Posterior cingulate gyrus (tissue), 11 donors: ENCODE data around the gene IDI2.
"Not testable (repeated sequence)": the region's sequence is repeated elsewhere in the genome, so short reads cannot be mapped to it uniquely, and the experiment has no call there.

Experiments used
- DNase-seq, 10 donors: peaks; one replicate each; pipeline versions ENCODE4 v3.0.0 to v3.0.0-alpha.2; 2020 to 2021; ENCODE audit warnings: mixed read lengths in 3 of 10
- intact Hi-C: fragments of 100-400 bp; cut with DNase I; formaldehyde crosslinking; loops from one replicate; pipeline ENCODE4 v1.15.1; 2023

Gene IDI2

DNA sequence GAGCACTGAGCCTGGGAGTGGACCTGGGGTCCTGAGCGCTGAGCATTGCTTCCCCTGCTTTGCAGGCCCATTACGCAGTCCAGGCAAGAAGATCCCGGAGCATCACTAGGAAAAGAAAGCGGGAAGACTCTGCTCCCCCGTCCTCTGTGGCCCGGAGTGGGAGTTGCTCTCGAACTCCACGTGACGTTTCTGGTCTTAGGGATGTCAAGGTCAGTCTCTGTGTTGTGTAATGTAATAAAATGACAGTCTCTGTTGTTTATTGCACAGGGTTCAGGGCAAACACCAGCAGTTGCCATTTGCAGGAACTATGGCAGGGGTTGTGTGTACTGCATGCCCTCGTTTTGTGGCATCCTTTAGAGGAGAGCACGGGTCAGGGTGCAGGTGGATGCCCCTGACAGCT lies 10.0 kb downstream of the IDI2 start:
- no peak for DNase-seq
- intact Hi-C loops, result no loop called here

DNA sequence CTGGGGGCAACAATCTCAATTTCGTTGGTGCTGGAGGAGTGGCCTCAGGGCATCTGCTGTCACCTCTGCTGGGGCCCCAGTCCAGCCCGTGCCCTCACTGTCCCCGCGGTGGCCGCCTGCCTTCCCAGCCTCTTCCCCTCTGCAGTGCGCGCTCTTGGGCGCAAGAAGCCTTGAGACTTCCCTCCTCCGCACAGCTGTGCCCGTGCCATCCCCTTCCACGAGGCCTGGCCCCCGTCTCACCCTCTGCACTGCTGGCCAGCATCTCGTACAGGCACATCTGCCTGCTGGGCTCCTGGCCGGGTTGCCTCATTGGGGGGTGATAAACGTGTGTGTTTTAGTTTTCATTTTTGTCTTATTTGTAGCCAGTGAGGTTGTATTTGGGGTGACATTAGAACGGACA lies 14.0 kb downstream of the IDI2 start:
- intact Hi-C loops, result no loop called here
- DNase-seq, result no peak

DNA sequence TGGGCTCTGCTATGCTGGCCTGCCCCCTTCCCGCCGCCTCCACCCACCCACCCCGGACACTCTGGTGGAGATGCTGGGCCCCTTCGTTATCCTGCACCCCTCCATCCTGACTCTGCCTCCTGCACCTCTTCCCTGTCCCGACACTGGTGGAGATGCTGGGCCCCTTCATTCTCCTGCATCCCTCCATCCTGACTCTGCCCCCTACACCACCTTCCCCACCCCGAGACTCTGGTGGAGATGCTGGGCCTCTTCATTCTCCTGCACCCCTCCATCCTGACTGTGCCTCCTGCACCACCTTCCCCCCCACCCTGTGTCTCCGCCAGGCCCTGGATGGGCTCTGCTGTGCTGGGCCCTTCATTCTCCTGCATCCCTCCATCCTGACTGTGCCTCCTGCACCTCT lies 15.0 kb downstream of the IDI2 start:
- intact Hi-C loops, result no loop called here
- no peak for DNase-seq

DNA sequence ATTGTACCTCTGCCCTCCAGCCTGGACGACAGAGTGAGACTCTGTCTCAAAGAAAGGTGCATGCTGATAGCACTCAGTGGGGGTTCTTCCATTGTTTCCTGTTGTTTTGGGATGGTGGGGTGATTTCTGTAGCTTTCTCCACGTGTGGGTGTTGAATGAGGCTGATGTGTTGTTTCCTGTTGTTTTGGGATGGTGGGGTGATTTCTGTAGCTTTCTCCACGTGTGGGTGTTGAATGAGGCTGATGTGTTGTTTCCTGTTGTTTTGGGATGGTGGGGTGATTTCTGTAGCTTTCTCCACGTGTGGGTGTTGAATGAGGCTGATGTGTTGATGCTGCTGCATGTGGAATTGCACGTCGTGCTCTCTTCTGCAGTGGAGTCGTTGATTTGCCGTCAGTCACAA lies 15.7 kb downstream of the IDI2 start:
- intact Hi-C loops, DNase-seq: not testable (repeated sequence)

DNA sequence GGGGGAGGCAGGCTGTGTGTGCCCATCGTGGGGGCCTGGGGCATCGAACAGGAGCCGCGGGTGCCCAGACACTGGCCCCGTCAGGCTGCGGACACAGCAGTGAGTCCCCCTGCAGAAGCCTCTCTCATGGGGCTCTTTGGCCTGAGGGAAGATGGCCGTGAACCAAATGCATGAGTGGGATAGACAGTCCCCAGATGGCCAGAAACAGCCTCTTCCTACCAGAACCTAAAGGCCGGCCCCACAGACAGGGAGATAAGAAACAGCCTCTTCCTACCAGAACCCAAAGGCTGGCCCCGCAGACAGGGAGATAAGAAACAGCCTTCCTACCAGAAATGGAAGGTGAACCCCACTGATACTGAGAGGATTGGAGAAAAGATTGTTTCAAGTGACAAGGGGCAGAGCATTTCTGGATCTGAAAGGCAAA lies 16.6 kb downstream of the IDI2 start:
- peak in 1 of 10 donors; percentile 77 for DNase-seq

DNA sequence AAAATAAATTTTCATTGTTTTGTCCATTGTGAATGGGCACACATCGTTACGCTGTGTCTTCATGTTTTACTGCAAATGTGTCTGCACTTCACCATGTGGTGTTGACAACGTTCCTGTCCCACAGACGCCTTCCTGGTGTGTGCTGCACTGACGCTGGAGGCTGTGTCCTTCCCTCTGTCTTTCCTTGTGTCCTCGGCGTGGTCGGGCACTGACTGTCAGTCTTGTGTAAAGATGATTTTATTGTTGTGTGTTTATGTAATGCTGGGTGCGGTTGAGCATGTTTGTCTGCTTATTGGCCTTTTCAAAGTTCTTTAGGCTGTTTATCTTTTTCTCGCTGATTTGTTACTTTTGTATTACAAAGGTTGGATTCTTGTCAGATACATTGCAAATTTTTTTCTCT lies 18.1 kb downstream of the IDI2 start:
- intact Hi-C loops, result no loop called here
- DNase-seq, result no peak

More for the DNA sequence above, 16.6 kb downstream of the IDI2 start:
- intact Hi-C loops, result no loop called here

DNA sequence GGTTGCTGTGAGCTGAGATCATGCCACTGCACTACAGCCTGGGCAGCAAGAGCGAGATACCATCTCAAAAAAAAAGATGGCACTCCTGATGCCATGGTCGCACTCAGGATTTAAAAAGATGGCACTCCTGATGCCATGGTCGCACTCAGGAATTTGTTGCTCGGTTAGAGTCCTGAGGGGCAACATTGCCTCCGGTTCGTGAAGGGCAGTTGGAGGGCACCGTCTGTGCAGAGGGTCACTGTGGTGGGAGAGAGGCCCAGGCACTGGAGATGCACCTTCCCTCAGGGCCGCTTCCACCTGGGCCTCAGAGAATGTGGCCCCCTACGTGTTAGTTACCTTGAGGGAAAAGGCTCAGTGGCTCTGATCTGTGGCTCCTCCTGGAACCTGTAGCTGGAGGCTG lies 19.1 kb downstream of the IDI2 start:
- intact Hi-C loops, result no loop called here

DNA sequence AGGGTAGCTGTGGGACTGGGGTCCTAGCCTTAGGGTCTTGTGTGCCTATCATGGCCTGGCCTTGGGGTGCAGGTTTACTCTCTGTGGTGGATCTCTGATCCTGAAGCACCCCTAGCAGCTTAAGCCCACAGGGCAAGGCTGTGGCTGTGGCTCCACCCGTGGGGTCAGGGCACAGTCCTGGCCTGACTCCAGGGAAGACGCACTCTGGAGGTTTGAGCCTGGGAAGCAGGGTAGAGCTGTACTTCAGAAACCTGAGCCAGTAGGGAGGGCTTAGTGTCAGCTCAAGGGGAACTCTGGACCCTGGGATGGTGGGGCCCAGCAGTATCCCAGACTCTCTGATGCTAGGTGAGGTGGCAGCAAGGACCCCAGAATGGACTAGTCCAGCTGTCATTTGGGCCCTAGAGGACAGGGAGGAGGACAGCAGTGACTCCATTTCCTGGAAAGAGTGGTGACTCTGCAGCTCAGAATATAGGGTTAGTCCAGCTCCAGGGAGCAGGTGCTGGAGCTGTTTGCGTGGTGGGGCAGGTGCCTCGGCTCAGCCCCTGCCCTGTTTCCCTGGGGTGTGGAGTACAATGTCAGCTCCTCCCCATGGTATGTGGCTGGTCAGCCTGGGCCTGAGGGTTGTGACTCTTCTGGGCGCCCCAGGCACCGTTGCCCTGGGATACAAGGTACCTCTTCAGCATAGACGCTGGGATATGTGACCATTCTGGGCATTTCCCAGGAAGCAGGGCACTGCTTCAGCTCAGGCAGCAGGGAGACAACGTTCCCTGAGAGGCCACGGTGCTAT lies 21.6 kb downstream of the IDI2 start:
- intact Hi-C loops, result no loop called here
- peak in 1 of 10 donors; percentile 49 for DNase-seq

More for the DNA sequence above, 19.1 kb downstream of the IDI2 start:
- DNase-seq, result no peak

DNA sequence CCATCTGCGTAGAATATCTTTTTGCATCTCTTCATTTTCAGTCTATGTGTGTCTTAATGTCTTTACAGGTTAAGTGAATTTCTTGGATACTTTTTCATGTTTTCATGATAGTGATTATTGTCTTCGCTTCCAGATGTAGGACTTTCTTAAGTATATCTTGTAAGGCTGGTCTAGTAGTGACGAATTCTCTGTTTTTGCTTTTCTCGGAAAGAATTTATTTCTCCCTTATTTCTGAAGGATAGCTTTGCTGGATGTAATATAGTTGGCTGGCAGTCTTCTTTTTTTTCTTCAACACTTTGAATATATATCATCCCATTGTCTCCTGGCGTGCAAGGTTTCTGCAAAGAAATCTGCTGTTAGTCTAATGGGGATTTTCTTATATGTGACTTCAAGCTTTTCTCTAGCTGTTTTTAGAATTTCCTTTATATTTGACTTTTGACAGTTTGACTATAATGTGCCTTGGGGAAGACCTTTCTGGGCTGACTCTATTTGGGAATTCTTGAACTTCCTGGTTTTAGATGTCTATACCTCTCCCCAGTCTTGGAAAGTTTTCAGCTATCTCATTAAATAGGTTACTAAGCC lies 23.1 kb downstream of the IDI2 start:
- intact Hi-C loops, result no loop called here
- no peak for DNase-seq

DNA sequence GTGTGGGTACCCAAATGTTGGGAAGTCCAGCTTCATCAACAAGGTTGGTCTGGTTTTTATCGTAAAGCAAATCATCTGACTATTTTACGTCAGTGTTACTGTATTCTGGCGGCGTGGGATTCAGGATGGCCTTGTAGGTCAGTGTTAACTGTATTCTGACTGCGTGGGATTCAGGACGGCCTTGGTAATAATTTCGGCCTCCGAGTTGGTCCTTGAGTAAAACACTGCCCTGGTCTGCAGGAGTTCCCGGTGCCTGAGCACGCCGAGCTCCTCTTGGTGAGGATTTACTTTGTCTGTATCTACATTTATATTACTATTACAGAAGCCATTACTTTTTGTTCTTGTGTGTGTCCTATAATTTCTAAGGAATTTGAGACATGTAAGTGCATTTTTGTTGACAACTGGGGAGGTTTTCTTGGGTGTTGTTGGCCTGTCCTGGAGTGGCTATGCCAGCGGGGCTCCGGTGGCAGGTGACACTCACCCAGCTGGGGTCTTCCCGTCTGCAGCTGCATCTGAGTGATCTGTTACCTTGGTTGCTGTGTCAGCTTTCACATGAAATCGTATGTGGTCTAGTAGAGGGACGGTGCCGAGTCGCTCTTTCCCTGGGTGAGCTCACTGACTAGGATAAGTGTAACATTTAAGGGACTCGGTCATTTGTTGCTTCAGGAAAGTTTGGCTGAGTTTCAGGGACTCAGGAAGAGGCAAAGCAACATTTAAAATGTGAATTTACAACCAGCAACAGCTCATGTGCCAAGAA lies 28.2 kb downstream of the IDI2 start:
- intact Hi-C loops, result no loop called here
- DNase-seq, result no peak

DNA sequence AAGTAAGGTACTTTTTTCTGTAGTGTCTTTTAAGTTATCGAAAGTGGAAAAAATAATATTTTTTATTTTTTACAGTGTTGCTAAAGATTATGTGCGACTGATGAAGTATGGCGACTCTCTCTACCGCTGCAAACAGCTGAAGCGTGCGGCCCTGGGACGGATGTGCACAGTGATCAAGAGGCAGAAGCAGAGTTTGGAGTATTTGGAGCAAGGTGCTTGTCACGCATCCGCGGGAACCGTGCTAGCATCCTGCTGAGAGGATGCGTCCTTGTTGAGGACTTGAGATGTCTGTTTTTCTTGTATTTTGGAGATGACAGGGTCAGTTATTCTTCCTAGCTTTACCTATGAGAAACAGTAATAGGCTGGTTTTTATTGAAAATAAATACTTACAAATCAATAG lies 29.6 kb downstream of the IDI2 start:
- intact Hi-C loops, result no loop called here
- no peak for DNase-seq

DNA sequence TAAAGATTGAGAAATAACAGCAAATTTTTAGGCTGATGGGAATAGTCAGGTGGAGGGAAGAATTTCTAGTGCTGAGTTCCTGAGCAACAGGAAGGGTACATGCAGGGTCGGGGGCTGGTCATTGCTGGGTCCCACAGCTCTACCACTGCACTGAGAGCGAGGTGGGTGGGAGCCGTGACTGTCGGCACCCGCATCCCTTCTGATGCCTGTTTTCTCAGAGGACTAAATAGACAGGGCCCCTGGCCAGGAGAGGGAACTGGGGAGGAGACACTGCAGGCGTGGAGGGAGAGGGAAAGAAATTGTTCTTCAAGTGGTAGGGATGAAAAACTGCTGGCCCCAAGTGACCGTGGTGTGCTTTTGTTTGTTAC lies 30.1 kb downstream of the IDI2 start:
- DNase-seq, result no peak
- intact Hi-C loops, result no loop called here

DNA sequence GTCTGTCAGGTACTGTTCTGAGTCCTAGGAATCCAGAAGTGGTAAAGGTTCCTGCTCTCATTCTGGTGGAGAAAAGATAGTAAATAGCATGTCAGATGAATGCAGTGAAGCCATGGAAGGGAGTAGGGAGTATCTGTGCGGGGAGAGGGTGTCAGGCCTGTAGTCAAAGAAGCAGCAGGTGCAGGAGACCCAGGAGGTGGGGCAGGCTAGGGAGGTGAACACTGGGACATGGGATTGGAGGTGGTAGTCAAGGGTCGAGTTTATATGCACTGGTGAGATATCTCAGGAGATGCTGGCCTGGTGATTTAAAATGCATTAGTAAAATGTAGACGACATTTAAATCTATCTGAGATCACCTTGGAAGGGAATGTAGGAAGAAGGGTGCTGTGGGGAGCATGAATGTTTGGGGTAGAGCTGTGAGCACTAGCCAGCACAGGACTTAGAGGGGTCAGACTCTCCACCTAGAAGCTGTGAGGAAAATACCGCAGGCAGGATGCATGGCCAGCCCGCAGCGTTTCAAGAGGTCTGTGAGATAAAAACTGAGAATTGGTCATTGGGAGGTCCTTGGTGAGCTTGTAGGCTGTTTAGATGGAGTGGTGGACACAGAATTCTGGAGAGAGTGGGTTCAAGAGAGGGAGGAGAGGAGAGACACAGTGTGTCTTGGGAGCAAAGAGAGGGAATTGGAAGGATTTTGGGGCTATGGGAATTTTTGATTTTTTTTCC lies 30.7 kb downstream of the IDI2 start:
- intact Hi-C loops, result no loop called here
- no peak for DNase-seq

DNA sequence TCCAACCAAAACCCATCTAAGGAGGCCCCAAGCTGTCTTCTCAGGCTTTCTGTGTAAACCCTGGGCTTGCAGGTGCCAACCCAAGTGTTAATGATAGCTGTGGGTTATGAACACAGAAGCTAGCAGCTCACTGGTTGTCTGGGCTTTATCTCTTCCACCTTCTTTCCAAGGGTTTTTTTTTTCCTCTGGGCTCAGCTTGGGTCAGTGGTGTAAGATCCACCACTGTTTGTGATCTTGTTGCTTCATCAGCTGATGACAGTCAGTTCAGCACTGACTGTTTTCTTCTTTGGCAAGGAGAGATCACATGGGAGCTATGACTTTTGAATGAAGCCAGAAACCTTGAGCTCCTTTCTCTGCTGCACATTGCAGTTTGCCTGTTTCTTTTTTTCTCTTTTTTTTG lies 32.8 kb downstream of the IDI2 start:
- intact Hi-C loops, result no loop called here
- no peak for DNase-seq

DNA sequence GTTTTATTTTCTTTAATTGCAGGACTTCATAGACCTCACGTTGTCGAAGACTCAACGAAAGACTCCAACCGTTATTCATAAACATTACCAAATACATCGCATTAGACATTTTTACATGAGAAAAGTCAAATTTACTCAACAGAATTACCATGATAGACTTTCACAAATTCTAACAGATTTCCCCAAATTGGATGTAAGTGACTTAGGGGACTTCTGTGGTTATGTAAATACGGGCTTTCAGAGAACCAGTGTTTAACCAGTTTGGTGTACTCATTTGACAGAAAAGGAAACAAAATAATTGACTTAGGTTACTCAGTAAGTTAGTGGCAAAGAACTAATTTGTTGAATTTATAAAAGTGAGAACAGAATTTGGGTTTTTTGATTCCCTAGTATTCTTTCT lies 33.2 kb downstream of the IDI2 start:
- DNase-seq, result no peak
- intact Hi-C loops, result no loop called here

DNA sequence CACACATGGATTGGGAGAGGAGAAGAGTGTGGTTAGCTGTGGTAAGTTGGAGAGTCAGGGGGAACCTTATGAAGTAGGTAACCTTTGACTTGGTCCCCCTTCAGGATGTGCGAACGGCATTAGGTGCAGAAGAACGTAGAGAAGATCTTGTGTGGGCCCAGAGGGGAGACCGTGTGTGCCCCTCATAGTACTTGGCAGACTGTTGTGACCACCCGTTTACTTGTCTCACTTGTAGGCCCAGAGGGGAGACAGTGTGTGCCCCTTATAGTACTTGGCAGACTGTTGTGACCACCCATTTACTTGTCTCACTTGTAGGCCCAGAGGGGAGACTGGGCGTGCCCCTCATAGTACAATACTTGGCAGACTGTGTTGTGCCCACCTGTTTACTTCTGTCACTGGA lies 34.9 kb downstream of the IDI2 start:
- DNase-seq, result no peak
- intact Hi-C loops, result no loop called here

DNA sequence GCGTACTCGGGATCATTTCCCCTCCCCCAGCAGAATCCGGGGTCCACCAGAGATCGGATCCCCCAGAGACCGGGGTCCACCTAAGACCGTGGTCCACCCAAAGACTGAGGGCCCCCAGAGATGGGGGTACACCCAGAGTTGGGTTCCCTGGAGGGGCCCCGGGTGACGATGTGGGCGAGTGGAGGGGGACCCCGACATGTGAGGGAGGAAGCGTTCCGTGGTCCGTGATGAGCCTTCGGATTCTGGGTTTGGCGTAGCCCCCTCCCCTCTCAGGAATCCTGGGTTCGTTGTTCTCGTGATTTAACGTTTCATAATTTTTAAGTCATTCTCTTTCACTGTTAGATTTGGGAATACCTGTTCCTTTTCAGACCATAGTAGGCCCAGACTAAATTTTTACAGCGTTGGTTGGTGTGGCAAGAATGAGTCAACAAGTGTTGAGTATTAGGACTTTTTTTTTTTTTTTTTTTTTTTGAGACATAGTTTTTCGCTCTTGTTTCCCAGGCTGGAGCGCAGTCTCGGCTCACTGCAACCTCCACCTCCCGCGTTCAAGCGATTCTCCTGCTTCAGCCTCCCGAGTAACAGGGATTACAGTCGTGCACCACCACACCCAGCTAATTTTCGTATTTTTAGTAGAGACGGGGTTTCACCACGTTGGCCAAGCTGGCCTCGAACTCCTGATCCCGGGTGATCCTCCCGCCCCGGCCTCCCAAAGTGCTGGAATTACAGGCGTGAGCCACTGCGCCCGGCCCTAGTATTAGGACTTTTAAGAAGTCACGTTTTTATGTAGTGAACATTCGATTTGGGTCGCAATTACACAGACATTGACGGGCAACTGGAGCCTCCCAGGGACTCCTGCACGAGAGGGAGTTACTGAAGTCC lies 36.8 kb downstream of the IDI2 start:
- intact Hi-C loops, result loop anchor here (2.0 kb wide), 2 partner anchors 56 to 68 kb away; partner anchors contain the start of gene WDR37
- no peak for DNase-seq

DNA sequence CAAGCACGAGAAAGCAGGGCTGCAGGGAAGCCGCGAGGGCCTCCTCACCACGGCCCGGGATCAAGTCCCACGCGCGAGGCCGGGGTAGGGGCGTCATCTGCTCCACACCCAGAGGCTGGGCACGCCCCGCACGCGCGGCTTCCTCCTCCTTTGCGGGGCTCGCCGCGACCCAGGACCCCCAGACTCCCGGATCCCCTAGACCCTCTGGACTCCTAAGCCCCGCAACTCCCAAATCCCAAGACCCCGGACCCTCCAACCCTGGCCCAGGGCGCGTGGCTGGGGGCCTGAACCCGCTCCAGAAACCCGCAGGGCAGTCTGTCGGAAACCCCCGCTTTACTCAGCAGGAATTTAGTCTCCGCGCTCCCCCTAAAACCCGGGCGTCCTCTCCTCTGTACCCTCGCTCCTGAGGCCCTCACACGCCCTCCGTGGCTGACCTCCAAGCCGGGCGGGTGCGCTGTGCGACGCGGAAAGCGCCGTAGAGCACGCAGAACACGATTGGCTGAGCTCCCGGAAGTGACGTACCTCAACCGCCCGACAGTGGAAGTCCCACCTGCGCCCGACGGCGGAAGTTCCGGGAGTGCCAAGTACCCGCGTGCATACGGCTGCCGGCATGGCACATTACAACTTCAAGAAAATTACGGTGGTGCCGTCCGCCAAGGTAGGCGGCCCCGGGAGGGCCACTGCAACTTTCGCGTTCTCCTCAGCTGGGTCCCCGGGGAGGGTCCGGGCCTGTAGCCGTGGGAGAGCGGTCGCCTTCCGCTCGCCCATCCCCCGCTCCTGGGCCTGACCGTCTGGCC lies 37.6 kb downstream of the IDI2 start, which contains the start of gene GTPBP4:
Gene GTPBP4, plus strand, starts transcription at position 565 of the 797 bp plus-strand sequence. Its CDS starts 46 bp downstream, at position 611.
- peak; percentile 95 to 100 (median 98) for DNase-seq
- intact Hi-C loops, result loop anchor here (2.0 kb wide), 2 partner anchors 55 to 69 kb away; partner anchors contain the start of gene WDR37

DNA sequence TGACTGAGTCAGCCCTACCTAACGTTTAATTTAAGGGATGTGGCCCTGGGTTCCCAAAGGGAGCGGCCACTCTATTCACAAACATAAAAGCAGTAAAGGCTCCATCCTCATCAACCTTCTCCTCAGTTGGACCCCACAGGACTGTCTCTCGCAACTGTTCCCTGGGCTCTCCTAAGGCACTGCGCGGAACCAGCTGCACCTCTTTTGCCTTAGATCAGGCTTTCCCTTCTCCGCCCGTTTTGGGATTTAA lies 38.1 kb downstream of the IDI2 start:
- DNase-seq, result no peak
- intact Hi-C loops, result no loop called here
